Testis (tissue), 3 donors: ENCODE measurements around the gene UBE2E2. TPM values are rescaled to one million over a fixed set of nuclear protein-coding genes. Genes with fewer than 3 reads are reported as not detected.

ENCODE experiments used
- DNase-seq: peaks from one replicate; pipeline ENCODE4 v3.0.0-alpha.2; 2019
- H3K27ac ChIP-seq, 2 donors: fragments of 200-600 bp; sonication (generic); one replicate each; pipeline ENCODE4 v1.5.1; 2019
- H3K27me3 ChIP-seq: fragments of 200-600 bp; sonication (generic); one replicate; pipeline ENCODE4 v1.5.1; 2019
- H3K36me3 ChIP-seq: fragments of 200-600 bp; sonication (generic); one replicate; pipeline ENCODE4 v1.5.1; 2017; ENCODE audit warnings: low read depth; ENCODE audit errors: missing control alignments
- H3K4me1 ChIP-seq: fragments of 200-600 bp; sonication (generic); one replicate; pipeline ENCODE4 v1.5.1; 2019
- H3K4me3 ChIP-seq, 2 donors: fragments of 200-600 bp; sonication (generic); one replicate each; pipeline ENCODE4 v1.5.1; 2017 to 2019
- H3K9me3 ChIP-seq: fragments of 200-600 bp; sonication (generic); one replicate; pipeline ENCODE4 v1.5.1; 2017
- POLR2A ChIP-seq: fragments of 450-650 bp; IDR thresholded peaks from one replicate; pipeline ENCODE4 v1.6.1; 2017; ENCODE audit warnings: antibody characterized with exemption, mild to moderate bottlenecking, moderate library complexity
- WGBS, 2 donors: methylation state at CpG; one replicate each; pipeline ENCODE4 v1.1.5; 2018; 5-methylcytosine and 5-hydroxymethylcytosine counted together
- intact Hi-C: fragments of 100-400 bp; cut with DNase I; formaldehyde crosslinking; loops from one replicate; pipeline ENCODE4 v1.15.1; 2023; ENCODE audit warnings: low total_unique reads
- polyA plus RNA-seq: library from polyadenylated mRNA; stranded (reverse); fragments of 350-450 nt; fragmentation: Illumina TruSeq; extraction: RNeasy Lipid Tissue Mini Kit (QIAGEN cat#74804); gene quantifications from one replicate; pipeline ENCODE4 v1.2.3, GENCODE V29; 2014; ENCODE audit warnings: low read depth, low replicate concordance; ENCODE audit not compliant: insufficient read depth
- total RNA-seq, 2 donors: library from RNA; depleted of rRNA; stranded (reverse); fragments of >200 nt; gene quantifications; one replicate each; pipeline ENCODE4 v1.2.3, GENCODE V29; 2016
- TF ChIP-seq, protein P1 (sequence below), 3 experiments: fragments of 450-650 bp in 2 of 3; fragments of 200-600 bp in 1 of 3; sonication (generic) in 1 of 3; IDR thresholded peaks; one replicate each; pipeline ENCODE4 v1.5.1; 2016 to 2019; ENCODE audit warnings: antibody characterized with exemption in 3 of 3, mild to moderate bottlenecking in 2 of 3, moderate library complexity in 1 of 3

Gene UBE2E2
- total and polyA plus RNA-seq, 3 donors from 2014 or later = 45.5 to 94.2 (median 48.7) TPM

GRCh38 chr3:23440416-23441294 is 237.5 kb downstream of the UBE2E2 start:
- H3K36me3 ChIP-seq = no peaks in the 10 kb centered on the region
- H3K4me3 ChIP-seq = no peak overlapping the region
- H3K27me3 ChIP-seq = no peaks in the 10 kb centered on the region
- WGBS, 2 donors = 89 to 92% methylated on average over 12 of the region's 12 CpGs
- H3K27ac ChIP-seq = no peak overlapping the region
- no peak for DNase-seq
- intact Hi-C loops = no loop called here
- H3K9me3 ChIP-seq = no peaks in the 10 kb centered on the region
- no peaks in the 10 kb centered on the region for H3K4me1 ChIP-seq
- TF ChIP-seq, protein P1, sequence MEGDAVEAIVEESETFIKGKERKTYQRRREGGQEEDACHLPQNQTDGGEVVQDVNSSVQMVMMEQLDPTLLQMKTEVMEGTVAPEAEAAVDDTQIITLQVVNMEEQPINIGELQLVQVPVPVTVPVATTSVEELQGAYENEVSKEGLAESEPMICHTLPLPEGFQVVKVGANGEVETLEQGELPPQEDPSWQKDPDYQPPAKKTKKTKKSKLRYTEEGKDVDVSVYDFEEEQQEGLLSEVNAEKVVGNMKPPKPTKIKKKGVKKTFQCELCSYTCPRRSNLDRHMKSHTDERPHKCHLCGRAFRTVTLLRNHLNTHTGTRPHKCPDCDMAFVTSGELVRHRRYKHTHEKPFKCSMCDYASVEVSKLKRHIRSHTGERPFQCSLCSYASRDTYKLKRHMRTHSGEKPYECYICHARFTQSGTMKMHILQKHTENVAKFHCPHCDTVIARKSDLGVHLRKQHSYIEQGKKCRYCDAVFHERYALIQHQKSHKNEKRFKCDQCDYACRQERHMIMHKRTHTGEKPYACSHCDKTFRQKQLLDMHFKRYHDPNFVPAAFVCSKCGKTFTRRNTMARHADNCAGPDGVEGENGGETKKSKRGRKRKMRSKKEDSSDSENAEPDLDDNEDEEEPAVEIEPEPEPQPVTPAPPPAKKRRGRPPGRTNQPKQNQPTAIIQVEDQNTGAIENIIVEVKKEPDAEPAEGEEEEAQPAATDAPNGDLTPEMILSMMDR (IDR thresholded peaks at IDR 0.05) = no peak

DNA sequence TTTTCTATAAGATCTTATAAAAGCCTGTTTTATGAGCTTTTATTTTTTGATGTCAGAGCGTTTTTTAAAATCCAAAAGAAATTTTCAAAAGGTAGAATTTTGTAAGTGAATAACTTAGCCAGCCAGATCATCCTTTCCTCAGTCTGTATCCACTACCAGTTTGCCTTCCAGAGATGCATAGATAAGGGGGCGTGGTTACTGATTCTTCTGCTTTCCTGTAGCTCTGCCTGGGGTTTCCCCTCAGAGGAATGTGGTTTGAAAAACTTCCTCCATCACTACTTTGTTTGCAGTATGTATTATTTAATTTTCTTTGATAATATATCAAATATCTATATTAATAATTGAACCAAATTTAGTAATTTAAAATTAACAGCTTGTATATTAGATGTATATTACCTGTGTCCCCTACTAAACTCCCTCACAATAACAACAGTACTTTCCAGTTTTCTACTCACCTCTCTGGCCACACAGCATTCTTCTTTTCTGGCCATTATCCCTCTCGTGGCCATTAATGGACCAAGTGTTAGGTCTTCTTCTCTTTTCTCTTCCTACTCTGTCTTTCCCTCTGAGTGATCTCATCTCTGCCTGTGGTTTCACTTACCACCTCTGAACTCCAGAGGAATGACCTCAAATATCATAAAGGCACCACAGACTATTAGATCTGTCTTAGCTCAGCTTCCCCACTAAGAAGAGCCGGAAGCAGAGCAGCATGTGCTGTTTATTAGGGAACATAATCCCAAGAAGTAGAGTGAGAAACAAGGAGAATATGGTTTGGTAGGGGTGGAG is 239.7 kb downstream of the UBE2E2 start:
- TF ChIP-seq POLR2A = no peak
- TF ChIP-seq, protein P1 (IDR thresholded peaks at IDR 0.05) = no peak
- Histone ChIP-seq H3K4me1 (peaks cover 4% of the 10 kb centered on the region), H3K9me3 (no peaks in the 10 kb centered on the region), H3K27me3 (no peaks in the 10 kb centered on the region), H3K27ac (no peak overlapping the region), H3K36me3 (no peaks in the 10 kb centered on the region), H3K4me3 (no peak overlapping the region)
- DNase-seq = no peak
- 81% methylated on average over 4 of the region's 4 CpGs for WGBS, 2 donors
- intact Hi-C loops = no loop called here

DNA sequence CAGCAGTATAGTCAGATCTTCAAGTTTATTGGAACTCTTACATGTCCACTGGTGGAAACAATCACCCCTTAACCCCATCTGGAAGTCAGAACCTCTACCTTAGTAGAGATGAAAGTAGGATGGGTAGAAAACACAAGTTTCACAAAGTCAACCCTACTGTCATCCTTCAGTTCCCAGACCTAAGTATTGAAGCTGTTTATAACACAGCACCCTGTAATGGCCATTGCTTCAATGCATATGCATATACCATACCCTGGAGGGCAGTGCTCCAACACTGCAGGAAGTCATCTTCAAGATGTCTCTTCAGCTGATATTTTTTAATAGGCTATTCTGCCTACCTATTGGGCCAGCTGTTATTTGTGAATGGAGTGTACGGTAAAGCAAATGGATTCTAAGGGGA is 241.3 kb downstream of the UBE2E2 start:
- no peak for TF ChIP-seq POLR2A
- TF ChIP-seq, protein P1 (IDR thresholded peaks at IDR 0.05) = no peak
- no peak for DNase-seq
- intact Hi-C loops = no loop called here
- Histone ChIP-seq H3K27me3 (no peaks in the 10 kb centered on the region), H3K4me1 (peaks cover 4% of the 10 kb centered on the region), H3K36me3 (no peaks in the 10 kb centered on the region), H3K9me3 (no peaks in the 10 kb centered on the region), H3K4me3 (no peak overlapping the region), H3K27ac (no peak overlapping the region)
- WGBS, 2 donors = 96 to 100% methylated on average over 1 of the region's 1 CpG

- H3K4me3 ChIP-seq = no peak overlapping the region
- 87 to 91% methylated on average over 3 of the region's 3 CpGs for WGBS, 2 donors
- no peaks in the 10 kb centered on the region for H3K36me3 ChIP-seq
- no peak for DNase-seq
- TF ChIP-seq, protein P1 (IDR thresholded peaks at IDR 0.05) = no peak
- TF ChIP-seq POLR2A = no peak
- no peaks in the 10 kb centered on the region for H3K9me3 ChIP-seq
- peaks cover 13% of the 10 kb centered on the region for H3K4me1 ChIP-seq
- intact Hi-C loops = no loop called here
- H3K27ac ChIP-seq = no peak overlapping the region
- H3K27me3 ChIP-seq = no peaks in the 10 kb centered on the region
These were observed 243.2 kb downstream of the UBE2E2 start for GRCh38 chr3:23446301-23446700.
